ENCODE results near the gene USPL1. TPM values are rescaled to one million over a fixed set of nuclear protein-coding genes. Genes with fewer than 3 reads are reported as not detected.

Gene USPL1
- total RNA-seq, 1 donor from 2014 or later, result 21.9 TPM

DNA sequence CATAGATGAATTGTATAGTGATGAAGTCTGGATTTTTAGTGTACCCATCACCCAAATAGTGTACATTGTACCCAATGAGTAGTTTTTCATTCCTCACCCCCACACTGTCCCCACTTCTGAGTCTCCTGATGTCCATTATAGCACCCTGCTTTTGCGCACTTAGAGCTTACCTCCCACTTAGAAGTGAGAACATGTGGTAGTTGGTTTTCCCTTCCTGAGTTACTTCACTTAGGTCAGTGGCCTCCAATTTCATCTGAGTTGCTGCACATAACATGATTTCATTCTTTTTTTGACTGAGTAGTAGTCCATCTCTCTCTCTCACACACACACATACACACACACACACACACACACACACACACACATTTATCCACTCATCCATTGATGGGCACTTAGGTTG is 74.4 kb downstream of the USPL1 start:
- Mint-ChIP-seq H3K36me3 (ENCODE audit: insufficient read depth) (no peaks in the 10 kb centered on the region), H3K27me3 (peaks cover 15% of the 10 kb centered on the region), H3K27ac (no peak overlapping the region), H3K4me1 (ENCODE audit: low read depth) (no peaks in the 10 kb centered on the region), H3K9me3 (ENCODE audit: low read depth) (peaks cover 8% of the 10 kb centered on the region), H3K4me3 (ENCODE audit: low read depth) (no peak overlapping the region)
- no peak for DNase-seq (ENCODE audit: low spot score, unreplicated experiment)
- no peak for TF ChIP-seq CTCF (IDR thresholded peaks at IDR 0.05; ENCODE audit: unreplicated experiment)

- peaks cover 5% of the 10 kb centered on the region for H3K4me1 Mint-ChIP-seq (ENCODE audit: low read depth)
- DNase-seq (ENCODE audit: low spot score, unreplicated experiment), result no peak
- no peaks in the 10 kb centered on the region for H3K36me3 Mint-ChIP-seq (ENCODE audit: insufficient read depth)
- no peak for TF ChIP-seq CTCF (IDR thresholded peaks at IDR 0.05; ENCODE audit: unreplicated experiment)
- H3K27ac Mint-ChIP-seq, result no peak overlapping the region
- peaks cover 26% of the 10 kb centered on the region for H3K27me3 Mint-ChIP-seq
- peaks cover 4% of the 10 kb centered on the region for H3K9me3 Mint-ChIP-seq (ENCODE audit: low read depth)
- no peak overlapping the region for H3K4me3 Mint-ChIP-seq (ENCODE audit: low read depth)
Measured at GRCh38 chr13:30696278-30697176, 78.8 kb downstream of the USPL1 start.

GRCh38 chr13:30697177-30697953 is 79.6 kb downstream of the USPL1 start:
- Mint-ChIP-seq H3K4me1 (ENCODE audit: low read depth) (peaks cover 5% of the 10 kb centered on the region), H3K4me3 (ENCODE audit: low read depth) (no peak overlapping the region), H3K27me3 (peaks cover 26% of the 10 kb centered on the region), H3K9me3 (ENCODE audit: low read depth) (peaks cover 4% of the 10 kb centered on the region), H3K36me3 (ENCODE audit: insufficient read depth) (no peaks in the 10 kb centered on the region), H3K27ac (no peak overlapping the region)
- no peak for DNase-seq (ENCODE audit: low spot score, unreplicated experiment)
- no peak for TF ChIP-seq CTCF (IDR thresholded peaks at IDR 0.05; ENCODE audit: unreplicated experiment)

DNA sequence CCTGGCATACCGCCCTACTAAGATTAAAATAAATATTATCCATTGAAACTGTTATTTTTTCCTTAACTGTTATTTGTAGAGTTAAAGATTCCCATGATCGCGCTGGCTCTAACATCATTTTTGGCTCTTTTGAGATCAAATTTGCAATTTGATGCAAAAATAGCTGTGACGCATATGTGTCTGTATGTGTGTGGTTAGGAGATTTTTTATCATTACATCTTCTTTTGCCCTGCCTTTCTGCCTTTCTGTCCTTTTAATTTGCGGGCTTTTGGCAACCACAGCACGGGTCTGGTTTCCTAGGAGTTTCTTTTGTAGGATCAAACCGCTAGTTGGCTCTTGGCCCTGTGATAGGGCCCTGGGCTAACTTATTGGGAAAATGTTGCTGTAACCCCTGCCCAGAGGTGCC is 80.3 kb downstream of the USPL1 start:
- TF ChIP-seq CTCF (IDR thresholded peaks at IDR 0.05; ENCODE audit: unreplicated experiment), result no peak
- DNase-seq (ENCODE audit: low spot score, unreplicated experiment), result no peak
- no peak overlapping the region for H3K27ac Mint-ChIP-seq

DNA sequence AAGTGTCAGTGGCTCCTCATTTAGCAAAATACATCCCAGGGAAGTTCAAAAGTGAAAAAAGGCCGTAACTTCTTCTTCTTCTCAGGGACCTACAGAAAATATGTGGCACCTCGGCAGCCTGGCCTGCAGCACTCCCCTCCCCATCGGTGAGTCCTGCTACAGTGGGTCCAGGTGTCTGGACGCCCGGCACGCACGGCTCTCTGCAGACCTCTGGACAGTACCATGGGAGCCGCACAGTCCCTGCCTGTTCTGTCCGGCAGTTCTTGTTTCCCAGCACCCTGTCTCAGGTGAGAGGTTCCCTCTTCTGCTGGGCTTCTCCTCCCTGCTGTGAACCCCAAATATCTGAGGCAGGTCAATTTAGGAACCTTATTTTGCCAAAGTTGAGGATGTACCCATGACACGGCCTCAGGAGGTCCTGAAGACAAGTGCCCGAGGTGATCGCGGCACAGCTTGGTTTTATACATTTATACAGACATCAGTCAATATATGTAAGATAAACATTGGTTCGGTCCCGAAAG is 80.8 kb downstream of the USPL1 start:
- H3K27me3 Mint-ChIP-seq, result peaks cover 26% of the 10 kb centered on the region
- no peaks in the 10 kb centered on the region for H3K36me3 Mint-ChIP-seq (ENCODE audit: insufficient read depth)
- H3K4me1 Mint-ChIP-seq (ENCODE audit: low read depth), result peaks cover 5% of the 10 kb centered on the region
- no peak for TF ChIP-seq CTCF (IDR thresholded peaks at IDR 0.05; ENCODE audit: unreplicated experiment)
- no peak overlapping the region for H3K4me3 Mint-ChIP-seq (ENCODE audit: low read depth)
- peaks cover under 1% of the 10 kb centered on the region for H3K9me3 Mint-ChIP-seq (ENCODE audit: low read depth)
- no peak for DNase-seq (ENCODE audit: low spot score, unreplicated experiment)
- H3K27ac Mint-ChIP-seq, result no peak overlapping the region

More for the DNA sequence above, 80.3 kb downstream of the USPL1 start:
- peaks cover 4% of the 10 kb centered on the region for H3K9me3 Mint-ChIP-seq (ENCODE audit: low read depth)
- peaks cover 26% of the 10 kb centered on the region for H3K27me3 Mint-ChIP-seq
- H3K4me3 Mint-ChIP-seq (ENCODE audit: low read depth), result no peak overlapping the region
- H3K4me1 Mint-ChIP-seq (ENCODE audit: low read depth), result peaks cover 5% of the 10 kb centered on the region
- H3K36me3 Mint-ChIP-seq (ENCODE audit: insufficient read depth), result no peaks in the 10 kb centered on the region

All from progenitor cell of endocrine pancreas (in vitro differentiated cells).